Measurements from ENCODE around the gene PLA2G15. TPM values are rescaled to one million over a fixed set of nuclear protein-coding genes. Genes with fewer than 3 reads are reported as not detected.
A peak's percentile ranks its signal among the peaks of the same experiment; 100 is the strongest.

The PLA2G15 gene
- total and polyA plus RNA-seq, 2 of the 13 experiments (the other 11 are each of a cell fraction or from before 2014, with no cell fraction given): 14.4 to 23.7 TPM

GRCh38 chr16:68236826-68237242 is 8.3 kb upstream of the PLA2G15 start (continued):
- TF ChIP-seq ZNF468 (CRISPR knock-in tag; IDR thresholded peaks at IDR 0.05): 0 out of 2 replicates have a peak, but pooled peaks have one; percentile 92
- no peak for TF ChIP-seq DRAP1 (CRISPR knock-in tag; IDR thresholded peaks at IDR 0.05)
- TF ChIP-seq SRY (CRISPR knock-in tag; IDR thresholded peaks at IDR 0.05): 0 out of 2 replicates have a peak, but pooled peaks have one; percentile 22
- TF ChIP-seq GZF1 (CRISPR knock-in tag; IDR thresholded peaks at IDR 0.05): 0 out of 2 replicates have a peak, but pooled peaks have one; percentile 6
- 0 out of 2 replicates have a peak, but pooled peaks have one; percentile 2 for TF ChIP-seq ZNF225 (CRISPR knock-in tag; IDR thresholded peaks at IDR 0.05)
- TF ChIP-seq UBTF (CRISPR knock-in tag; IDR thresholded peaks at IDR 0.05): peak; percentile 17; the same call in 1 of the 2 replicates
- TF ChIP-seq ZNF616 (CRISPR knock-in tag; IDR thresholded peaks at IDR 0.05; ENCODE audit: low read depth): 0 out of 2 replicates have a peak, but pooled peaks have one; percentile 34
- TF ChIP-seq, protein P1, sequence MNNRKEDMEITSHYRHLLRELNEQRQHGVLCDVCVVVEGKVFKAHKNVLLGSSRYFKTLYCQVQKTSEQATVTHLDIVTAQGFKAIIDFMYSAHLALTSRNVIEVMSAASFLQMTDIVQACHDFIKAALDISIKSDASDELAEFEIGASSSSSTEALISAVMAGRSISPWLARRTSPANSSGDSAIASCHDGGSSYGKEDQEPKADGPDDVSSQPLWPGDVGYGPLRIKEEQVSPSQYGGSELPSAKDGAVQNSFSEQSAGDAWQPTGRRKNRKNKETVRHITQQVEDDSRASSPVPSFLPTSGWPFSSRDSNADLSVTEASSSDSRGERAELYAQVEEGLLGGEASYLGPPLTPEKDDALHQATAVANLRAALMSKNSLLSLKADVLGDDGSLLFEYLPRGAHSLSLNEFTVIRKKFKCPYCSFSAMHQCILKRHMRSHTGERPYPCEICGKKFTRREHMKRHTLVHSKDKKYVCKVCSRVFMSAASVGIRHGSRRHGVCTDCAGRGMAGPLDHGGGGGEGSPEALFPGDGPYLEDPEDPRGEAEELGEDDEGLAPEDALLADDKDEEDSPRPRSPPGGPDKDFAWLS (CRISPR knock-in tag; IDR thresholded peaks at IDR 0.05; ENCODE audit: borderline replicate concordance): 0 out of 2 replicates have a peak, but pooled peaks have one; percentile 2
- 0 out of 2 replicates have a peak, but pooled peaks have one; percentile 4 for TF ChIP-seq JUN (CRISPR knock-in tag; IDR thresholded peaks at IDR 0.05)
- TF ChIP-seq TARDBP (CRISPR knock-in tag; IDR thresholded peaks at IDR 0.05): 0 out of 2 replicates have a peak, but pooled peaks have one; percentile 3
- TF ChIP-seq TERF1 (CRISPR knock-in tag; IDR thresholded peaks at IDR 0.05): 0 out of 2 replicates have a peak, but pooled peaks have one; percentile 28
- TF ChIP-seq, protein P2, sequence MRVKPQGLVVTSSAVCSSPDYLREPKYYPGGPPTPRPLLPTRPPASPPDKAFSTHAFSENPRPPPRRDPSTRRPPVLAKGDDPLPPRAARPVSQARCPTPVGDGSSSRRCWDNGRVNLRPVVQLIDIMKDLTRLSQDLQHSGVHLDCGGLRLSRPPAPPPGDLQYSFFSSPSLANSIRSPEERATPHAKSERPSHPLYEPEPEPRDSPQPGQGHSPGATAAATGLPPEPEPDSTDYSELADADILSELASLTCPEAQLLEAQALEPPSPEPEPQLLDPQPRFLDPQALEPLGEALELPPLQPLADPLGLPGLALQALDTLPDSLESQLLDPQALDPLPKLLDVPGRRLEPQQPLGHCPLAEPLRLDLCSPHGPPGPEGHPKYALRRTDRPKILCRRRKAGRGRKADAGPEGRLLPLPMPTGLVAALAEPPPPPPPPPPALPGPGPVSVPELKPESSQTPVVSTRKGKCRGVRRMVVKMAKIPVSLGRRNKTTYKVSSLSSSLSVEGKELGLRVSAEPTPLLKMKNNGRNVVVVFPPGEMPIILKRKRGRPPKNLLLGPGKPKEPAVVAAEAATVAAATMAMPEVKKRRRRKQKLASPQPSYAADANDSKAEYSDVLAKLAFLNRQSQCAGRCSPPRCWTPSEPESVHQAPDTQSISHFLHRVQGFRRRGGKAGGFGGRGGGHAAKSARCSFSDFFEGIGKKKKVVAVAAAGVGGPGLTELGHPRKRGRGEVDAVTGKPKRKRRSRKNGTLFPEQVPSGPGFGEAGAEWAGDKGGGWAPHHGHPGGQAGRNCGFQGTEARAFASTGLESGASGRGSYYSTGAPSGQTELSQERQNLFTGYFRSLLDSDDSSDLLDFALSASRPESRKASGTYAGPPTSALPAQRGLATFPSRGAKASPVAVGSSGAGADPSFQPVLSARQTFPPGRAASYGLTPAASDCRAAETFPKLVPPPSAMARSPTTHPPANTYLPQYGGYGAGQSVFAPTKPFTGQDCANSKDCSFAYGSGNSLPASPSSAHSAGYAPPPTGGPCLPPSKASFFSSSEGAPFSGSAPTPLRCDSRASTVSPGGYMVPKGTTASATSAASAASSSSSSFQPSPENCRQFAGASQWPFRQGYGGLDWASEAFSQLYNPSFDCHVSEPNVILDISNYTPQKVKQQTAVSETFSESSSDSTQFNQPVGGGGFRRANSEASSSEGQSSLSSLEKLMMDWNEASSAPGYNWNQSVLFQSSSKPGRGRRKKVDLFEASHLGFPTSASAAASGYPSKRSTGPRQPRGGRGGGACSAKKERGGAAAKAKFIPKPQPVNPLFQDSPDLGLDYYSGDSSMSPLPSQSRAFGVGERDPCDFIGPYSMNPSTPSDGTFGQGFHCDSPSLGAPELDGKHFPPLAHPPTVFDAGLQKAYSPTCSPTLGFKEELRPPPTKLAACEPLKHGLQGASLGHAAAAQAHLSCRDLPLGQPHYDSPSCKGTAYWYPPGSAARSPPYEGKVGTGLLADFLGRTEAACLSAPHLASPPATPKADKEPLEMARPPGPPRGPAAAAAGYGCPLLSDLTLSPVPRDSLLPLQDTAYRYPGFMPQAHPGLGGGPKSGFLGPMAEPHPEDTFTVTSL (CRISPR knock-in tag; IDR thresholded peaks at IDR 0.05; ENCODE audit: borderline replicate concordance): 0 out of 2 replicates have a peak, but pooled peaks have one; percentile 4
- peak; percentile 53; the same call in 1 of the 2 replicates for TF ChIP-seq SNAPC2 (CRISPR knock-in tag; IDR thresholded peaks at IDR 0.05)
- 0 out of 2 replicates have a peak, but pooled peaks have one; percentile 13 for TF ChIP-seq NCOA1 (CRISPR knock-in tag; IDR thresholded peaks at IDR 0.05)
- TF ChIP-seq ZNF780A (CRISPR knock-in tag; IDR thresholded peaks at IDR 0.05): no peak
- TF ChIP-seq ZNF546 (CRISPR knock-in tag; conservative IDR thresholded peaks at IDR 0.05): peak; percentile 23; the same call in 1 of the 2 replicates
- no peak for TF ChIP-seq ZBTB20 (CRISPR knock-in tag; IDR thresholded peaks at IDR 0.05; ENCODE audit: borderline replicate concordance, low read depth)
- TF ChIP-seq ASH2L (IDR thresholded peaks at IDR 0.05; ENCODE audit: insufficient read length, low read depth, low read length): no peak

Data from HepG2 (cell line).